Measurements from ENCODE around the gene CPLX3. TPM values are rescaled to one million over a fixed set of nuclear protein-coding genes. Genes with fewer than 3 reads are reported as not detected.

Gene CPLX3
- total and polyA plus RNA-seq, 8 donors, result 0.09 TPM; not detected in 7

DNA sequence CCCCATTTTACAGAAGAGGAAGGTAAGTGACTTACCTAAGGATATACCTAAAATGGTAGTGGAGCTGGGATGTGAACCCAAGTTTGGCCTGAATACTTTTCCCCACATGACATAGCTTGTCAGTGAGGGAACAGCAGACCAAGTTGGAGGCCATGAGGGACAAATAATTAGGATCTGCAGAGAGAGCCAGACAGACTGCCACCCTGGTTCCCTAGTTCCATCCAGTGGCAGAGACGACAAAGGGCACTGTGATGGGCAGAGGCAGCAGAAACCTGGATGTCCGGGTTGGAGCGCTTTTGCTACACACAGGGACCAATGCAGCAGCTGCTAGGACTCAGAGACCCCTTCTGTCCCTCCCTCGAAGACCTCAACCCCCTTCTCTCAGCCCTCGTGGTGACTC lies 1.2 kb downstream of the CPLX3 start:
- Histone ChIP-seq H3K27ac (no peak overlapping the region), H3K9me3 (no peaks in the 10 kb centered on the region), H3K4me3 (no peak overlapping the region), H3K36me3 (no peaks in the 10 kb centered on the region), H3K4me1 (no peaks in the 10 kb centered on the region), H3K27me3 (no peaks in the 10 kb centered on the region)
- intact Hi-C loops (cut with DNase I), result no loop called here
- FAIRE-seq, result no peak
- TF ChIP-seq, protein P1, sequence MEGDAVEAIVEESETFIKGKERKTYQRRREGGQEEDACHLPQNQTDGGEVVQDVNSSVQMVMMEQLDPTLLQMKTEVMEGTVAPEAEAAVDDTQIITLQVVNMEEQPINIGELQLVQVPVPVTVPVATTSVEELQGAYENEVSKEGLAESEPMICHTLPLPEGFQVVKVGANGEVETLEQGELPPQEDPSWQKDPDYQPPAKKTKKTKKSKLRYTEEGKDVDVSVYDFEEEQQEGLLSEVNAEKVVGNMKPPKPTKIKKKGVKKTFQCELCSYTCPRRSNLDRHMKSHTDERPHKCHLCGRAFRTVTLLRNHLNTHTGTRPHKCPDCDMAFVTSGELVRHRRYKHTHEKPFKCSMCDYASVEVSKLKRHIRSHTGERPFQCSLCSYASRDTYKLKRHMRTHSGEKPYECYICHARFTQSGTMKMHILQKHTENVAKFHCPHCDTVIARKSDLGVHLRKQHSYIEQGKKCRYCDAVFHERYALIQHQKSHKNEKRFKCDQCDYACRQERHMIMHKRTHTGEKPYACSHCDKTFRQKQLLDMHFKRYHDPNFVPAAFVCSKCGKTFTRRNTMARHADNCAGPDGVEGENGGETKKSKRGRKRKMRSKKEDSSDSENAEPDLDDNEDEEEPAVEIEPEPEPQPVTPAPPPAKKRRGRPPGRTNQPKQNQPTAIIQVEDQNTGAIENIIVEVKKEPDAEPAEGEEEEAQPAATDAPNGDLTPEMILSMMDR (IDR thresholded peaks at IDR 0.05), result no peak
- WGBS, 2 donors, result 46 to 60% methylated on average over 5 of the region's 5 CpGs
- no peak for DNase-seq
- no peak for ATAC-seq

DNA sequence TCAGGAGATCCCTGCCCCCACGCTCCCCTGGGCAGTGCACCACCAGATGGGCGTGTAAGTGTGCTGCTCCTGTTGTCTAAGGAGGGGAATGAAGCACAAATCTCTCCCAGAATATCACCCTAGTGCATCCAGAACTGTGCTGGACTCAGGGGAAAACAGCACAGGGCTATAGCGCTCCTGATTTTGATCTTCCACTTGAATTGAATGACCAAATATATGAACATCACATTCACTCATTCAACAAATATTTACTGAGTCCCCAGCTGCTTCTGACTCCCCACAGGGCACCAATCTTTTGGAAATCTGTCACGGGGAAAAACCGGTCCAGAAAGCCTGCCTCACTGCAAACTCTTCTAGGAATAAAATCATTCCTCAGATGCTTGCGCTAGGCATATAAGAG lies 2.4 kb downstream of the CPLX3 start:
- no peak for DNase-seq
- WGBS, 2 donors, result 52 to 62% methylated on average over 6 of the region's 6 CpGs
- ATAC-seq, result no peak
- Histone ChIP-seq H3K27me3 (no peaks in the 10 kb centered on the region), H3K4me1 (no peaks in the 10 kb centered on the region), H3K27ac (no peak overlapping the region), H3K9me3 (no peaks in the 10 kb centered on the region), H3K4me3 (no peak overlapping the region), H3K36me3 (no peaks in the 10 kb centered on the region)
- FAIRE-seq, result no peak
- intact Hi-C loops (cut with DNase I), result no loop called here
- TF ChIP-seq, protein P1 (IDR thresholded peaks at IDR 0.05), result no peak

DNA sequence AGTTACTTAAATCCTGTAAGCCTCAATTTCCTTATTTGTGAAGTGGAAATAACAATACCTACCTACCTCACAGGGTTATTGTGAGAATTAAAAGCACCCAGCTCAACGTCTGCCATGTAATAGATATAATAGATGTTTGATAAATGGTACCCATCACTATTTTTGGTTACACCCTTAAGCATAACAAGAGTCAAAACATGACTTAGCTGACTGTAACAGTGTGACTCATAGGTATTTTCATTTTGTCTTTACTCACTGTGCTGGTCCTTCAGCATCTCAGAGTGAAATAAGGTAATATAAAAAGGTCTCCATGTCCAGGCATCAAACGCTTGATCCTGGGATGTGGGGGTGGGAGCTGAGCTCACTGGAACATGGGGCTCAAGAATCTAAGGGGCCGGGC lies 3.1 kb downstream of the CPLX3 start:
- intact Hi-C loops (cut with DNase I), result no loop called here
- no peak for DNase-seq
- Histone ChIP-seq H3K9me3 (no peaks in the 10 kb centered on the region), H3K4me3 (no peak overlapping the region), H3K27me3 (no peaks in the 10 kb centered on the region), H3K4me1 (no peaks in the 10 kb centered on the region), H3K36me3 (no peaks in the 10 kb centered on the region), H3K27ac (no peak overlapping the region)
- TF ChIP-seq, protein P1 (IDR thresholded peaks at IDR 0.05), result no peak
- no peak for FAIRE-seq
- no peak for ATAC-seq
- WGBS, 2 donors, result 56 to 73% methylated on average over 3 of the region's 3 CpGs

DNA sequence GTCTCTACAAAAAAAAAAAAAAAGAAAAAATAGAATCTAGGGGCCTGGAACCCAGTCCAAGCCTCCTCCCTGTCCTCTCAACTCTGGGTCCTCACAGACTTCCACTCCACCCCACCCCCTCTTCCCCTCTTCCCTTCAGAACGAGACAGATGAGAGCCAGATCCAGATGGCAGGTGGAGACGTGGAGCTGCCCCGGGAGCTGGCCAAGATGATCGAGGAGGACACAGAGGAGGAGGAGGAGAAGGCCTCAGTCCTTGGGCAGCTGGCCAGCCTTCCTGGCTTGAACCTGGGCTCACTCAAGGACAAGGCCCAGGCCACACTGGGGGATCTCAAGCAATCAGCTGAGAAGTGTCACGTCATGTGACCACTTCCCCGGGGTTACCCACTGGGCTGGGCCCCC lies 3.6 kb downstream of the CPLX3 start:
- Histone ChIP-seq H3K36me3 (no peaks in the 10 kb centered on the region), H3K4me3 (no peak overlapping the region), H3K27me3 (no peaks in the 10 kb centered on the region), H3K27ac (no peak overlapping the region), H3K9me3 (no peaks in the 10 kb centered on the region), H3K4me1 (no peaks in the 10 kb centered on the region)
- TF ChIP-seq, protein P1 (IDR thresholded peaks at IDR 0.05), result no peak
- DNase-seq (peak in 1 of 6 donors; percentile 67), ATAC-seq (no peak), FAIRE-seq (no peak)
- intact Hi-C loops (cut with DNase I), result no loop called here
- WGBS, 2 donors, result 43 to 58% methylated on average over 6 of the region's 6 CpGs

DNA sequence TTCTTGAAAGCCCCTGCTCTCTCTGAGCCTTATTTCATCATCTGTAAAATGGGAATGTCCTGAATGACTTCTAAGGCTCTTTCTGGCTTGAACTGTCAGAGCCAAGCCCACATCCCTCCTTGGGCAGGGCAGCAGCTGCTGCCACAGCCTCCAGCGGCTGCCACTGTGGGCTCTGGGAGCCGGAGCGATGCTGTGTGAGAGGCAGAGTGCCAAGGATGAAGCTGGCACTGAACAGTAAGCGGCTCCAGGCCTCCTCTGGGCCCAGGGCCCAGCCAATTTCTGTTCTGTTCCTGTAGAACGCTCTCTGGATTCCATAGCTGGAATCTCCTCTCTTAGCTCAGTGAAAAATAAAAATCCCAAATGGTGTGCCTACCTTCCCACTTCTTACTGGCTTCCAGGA lies 4.4 kb downstream of the CPLX3 start:
- FAIRE-seq, result no peak
- no peaks in the 10 kb centered on the region for H3K4me1 ChIP-seq
- no peak for ATAC-seq
- H3K27me3 ChIP-seq, result no peaks in the 10 kb centered on the region
- H3K36me3 ChIP-seq, result no peaks in the 10 kb centered on the region
- no peak for DNase-seq
- TF ChIP-seq, protein P1 (IDR thresholded peaks at IDR 0.05), result no peak
- no peaks in the 10 kb centered on the region for H3K9me3 ChIP-seq
- intact Hi-C loops (cut with DNase I), result no loop called here
- H3K27ac ChIP-seq, result no peak overlapping the region
- WGBS, 2 donors, result 77 to 84% methylated on average over 5 of the region's 5 CpGs
- no peak overlapping the region for H3K4me3 ChIP-seq

Data from pancreas (tissue), 10 donors.